Ishikawa (cell line): ENCODE measurements around the gene RPL39.

Experiments used
- CEBPB ChIP-seq: IDR thresholded peaks from 2 replicates; pipeline ENCODE4 v1.6.1; 2012
- CREB1 ChIP-seq: IDR thresholded peaks from 2 replicates; pipeline ENCODE4 v1.6.1; 2012; ENCODE audit warnings: low read depth
- EGR1 ChIP-seq: IDR thresholded peaks from 2 replicates; pipeline ENCODE4 v1.6.1; 2012
- EP300 ChIP-seq: IDR thresholded peaks from 2 replicates; pipeline ENCODE4 v1.6.1; 2012; ENCODE audit warnings: borderline replicate concordance
- MAX ChIP-seq: IDR thresholded peaks from 2 replicates; pipeline ENCODE4 v1.6.1; 2012
- NFIC ChIP-seq: IDR thresholded peaks from 2 replicates; pipeline ENCODE4 v1.6.1; 2012
- RAD21 ChIP-seq: IDR thresholded peaks from 2 replicates; pipeline ENCODE4 v1.6.1; 2012; ENCODE audit warnings: low read depth
- REST ChIP-seq: IDR thresholded peaks from 2 replicates; pipeline ENCODE4 v1.6.1; 2012; ENCODE audit warnings: low read depth, mild to moderate bottlenecking
- TAF1 ChIP-seq: IDR thresholded peaks from 2 replicates; pipeline ENCODE4 v1.6.1; 2012; ENCODE audit warnings: low read depth, mild to moderate bottlenecking
- TCF12 ChIP-seq: IDR thresholded peaks from 2 replicates; pipeline ENCODE4 v1.6.1; 2012; ENCODE audit warnings: low read depth
- TEAD4 ChIP-seq: IDR thresholded peaks from 2 replicates; pipeline ENCODE4 v1.6.1; 2012
- USF1 ChIP-seq: IDR thresholded peaks from 2 replicates; pipeline ENCODE4 v1.6.1; 2012
- YY1 ChIP-seq: IDR thresholded peaks from 2 replicates; pipeline ENCODE4 v1.6.1; 2012; ENCODE audit warnings: low read depth
- ZBTB7A ChIP-seq: IDR thresholded peaks from 2 replicates; pipeline ENCODE4 v1.6.1; 2012; ENCODE audit warnings: low read depth

GRCh38 chrX:119758731-119759247 is 32.6 kb downstream of the RPL39 start:
- TF ChIP-seq USF1 (no peak), ZBTB7A (no peak), EGR1 (no peak), MAX (no peak), RAD21 (no peak), CREB1 (no peak), TCF12 (no peak), TAF1 (no peak), YY1 (no peak), EP300 (no peak), REST (no peak), CEBPB (no peak), TEAD4 (no peak), NFIC (no peak)
